ENCODE results near the gene POLL. TPM values are rescaled to one million over a fixed set of nuclear protein-coding genes. Genes with fewer than 3 reads are reported as not detected.

POLL gene
- total and polyA plus RNA-seq, 2 experiments from 2014 or later, result 17.3 to 24.3 TPM

DNA sequence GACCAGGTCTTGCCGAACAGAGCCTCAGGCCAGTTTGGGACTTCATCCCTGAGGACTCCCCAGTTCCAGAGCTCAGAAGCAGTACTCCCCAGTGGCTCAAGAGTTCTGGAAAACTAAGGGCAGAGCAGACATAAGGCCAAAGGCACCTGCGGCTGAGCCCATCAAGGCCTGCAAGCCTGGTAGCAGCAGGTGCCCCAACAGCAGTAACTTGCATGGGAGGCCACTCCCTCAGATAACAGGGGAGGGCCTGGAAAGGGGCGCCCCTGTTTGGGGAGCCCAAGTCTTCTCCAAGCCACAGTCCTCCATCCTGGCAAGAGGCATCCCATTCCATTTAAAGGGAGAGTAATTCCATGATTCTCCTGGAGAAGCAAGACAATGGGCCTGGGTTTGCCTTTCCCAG is 13.0 kb downstream of the POLL start:
- Histone ChIP-seq H3K4me2 (no peak overlapping the region), H3K27me3 (ENCODE audit: insufficient read depth) (peaks cover 33% of the 10 kb centered on the region), H3K4me3 (no peak overlapping the region), H4K20me1 (replicated peaks; ENCODE audit: insufficient read depth) (no peaks in the 10 kb centered on the region), H3K9me2 (ENCODE audit: insufficient read depth) (no peaks in the 10 kb centered on the region), H2AFZ (no peak overlapping the region), H3K79me2 (replicated peaks; ENCODE audit: insufficient read depth) (no peaks in the 10 kb centered on the region), H3K4me1 (ENCODE audit: insufficient read depth) (peaks cover 7% of the 10 kb centered on the region; the same call in 1 of the 2 replicates), H3K36me3 (ENCODE audit: insufficient read depth) (no peaks in the 10 kb centered on the region; the same call in 1 of the 2 replicates), H3F3A (replicated peaks; ENCODE audit: low read depth) (no peaks in the 10 kb centered on the region), H3K27ac (ENCODE audit: low read depth) (no peak overlapping the region)
- H3K9me3 Mint-ChIP-seq, result peaks cover 10% of the 10 kb centered on the region
- no peak for ATAC-seq
- TF ChIP-seq EZH2 (IDR thresholded peaks at IDR 0.05; ENCODE audit: low read depth, unreplicated experiment) (no peak), POLR2AphosphoS5 (IDR thresholded peaks at IDR 0.05; ENCODE audit: low read depth) (no peak), NANOG (IDR thresholded peaks at IDR 0.05; ENCODE audit: borderline replicate concordance) (no peak)
- H3K27ac Mint-ChIP-seq, result no peak overlapping the region
- H3K4me3 Mint-ChIP-seq, result no peak overlapping the region
- H3K4me1 Mint-ChIP-seq, result peaks cover 11% of the 10 kb centered on the region
- peaks cover 27% of the 10 kb centered on the region for H3K27me3 Mint-ChIP-seq (ENCODE audit: insufficient read depth, low read depth, poor library complexity)
- DNase-seq (ENCODE audit: low spot score), result no peak
- peaks cover 32% of the 10 kb centered on the region for H3K36me3 Mint-ChIP-seq (ENCODE audit: low read depth)

DNA sequence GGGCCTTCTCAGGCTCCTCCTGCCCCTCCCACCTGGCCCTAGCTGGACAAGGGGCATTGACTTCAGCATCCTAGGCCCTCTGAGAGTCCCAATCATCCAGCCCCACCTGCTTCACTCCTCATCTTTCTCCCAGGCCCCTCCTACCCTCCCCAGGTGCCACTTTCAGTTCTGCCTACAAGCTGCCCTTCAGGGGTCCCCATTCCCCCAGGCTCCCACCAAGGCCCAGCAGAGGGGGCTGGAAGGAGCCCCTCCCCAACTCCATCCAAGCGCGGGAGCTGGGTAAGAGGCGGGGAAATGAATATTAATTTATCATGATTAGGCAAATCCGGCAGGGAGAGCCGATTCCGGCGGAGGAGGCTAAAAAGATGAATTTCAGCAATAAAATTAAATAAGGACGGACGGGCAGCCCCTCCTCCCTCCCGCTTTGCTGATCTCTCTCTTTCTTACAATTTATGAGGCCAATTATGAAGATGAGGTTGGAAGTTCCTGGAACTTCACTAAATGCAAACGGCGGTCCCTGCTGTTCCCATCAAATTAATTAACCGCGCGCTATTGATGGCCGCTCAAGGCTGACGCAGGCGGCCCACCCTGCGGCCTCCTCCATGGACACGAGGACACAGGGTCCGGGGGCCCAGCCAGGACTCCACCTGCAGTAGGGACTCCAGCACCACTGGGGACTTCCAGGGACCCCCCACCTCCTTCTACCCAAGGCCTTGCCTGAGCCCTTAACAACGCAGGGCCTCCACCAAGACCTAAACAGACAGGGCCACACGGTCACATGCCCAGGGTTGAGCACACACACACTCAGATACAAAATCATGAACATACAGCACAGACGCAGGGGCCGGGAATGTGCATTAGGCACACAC is 13.9 kb downstream of the POLL start:
- H3F3A ChIP-seq (replicated peaks; ENCODE audit: low read depth), result no peaks in the 10 kb centered on the region
- peaks cover 27% of the 10 kb centered on the region for H3K36me3 Mint-ChIP-seq (ENCODE audit: low read depth)
- peaks cover 10% of the 10 kb centered on the region for H3K9me3 Mint-ChIP-seq
- H3K4me1 Mint-ChIP-seq, result peaks cover 12% of the 10 kb centered on the region
- ATAC-seq (no peak), DNase-seq (ENCODE audit: low spot score) (no peak)
- H3K27me3 ChIP-seq (ENCODE audit: insufficient read depth), result peaks cover 41% of the 10 kb centered on the region
- no peak overlapping the region for H3K4me2 ChIP-seq
- H3K9me2 ChIP-seq (ENCODE audit: insufficient read depth), result no peaks in the 10 kb centered on the region
- H3K27me3 Mint-ChIP-seq (ENCODE audit: insufficient read depth, low read depth, poor library complexity), result peaks cover 31% of the 10 kb centered on the region
- H3K4me3 Mint-ChIP-seq, result no peak overlapping the region
- H3K79me2 ChIP-seq (replicated peaks; ENCODE audit: insufficient read depth), result no peaks in the 10 kb centered on the region
- no peaks in the 10 kb centered on the region for H4K20me1 ChIP-seq (replicated peaks; ENCODE audit: insufficient read depth)
- H3K36me3 ChIP-seq (ENCODE audit: insufficient read depth), result no peaks in the 10 kb centered on the region; the same call in 1 of the 2 replicates
- no peak overlapping the region for H3K4me3 ChIP-seq
- H2AFZ ChIP-seq, result no peak overlapping the region
- H3K27ac Mint-ChIP-seq, result no peak overlapping the region
- no peak overlapping the region for H3K27ac ChIP-seq (ENCODE audit: low read depth)
- H3K4me1 ChIP-seq (ENCODE audit: insufficient read depth), result peaks cover 10% of the 10 kb centered on the region; the same call in 1 of the 2 replicates
- no peak for TF ChIP-seq CREB1 (CRISPR knock-in tag; IDR thresholded peaks at IDR 0.05; ENCODE audit: low read depth)
- TF ChIP-seq JUNB (IDR thresholded peaks at IDR 0.05; ENCODE audit: unreplicated experiment), result no peak
- TF ChIP-seq EZH2 (IDR thresholded peaks at IDR 0.05; ENCODE audit: low read depth, unreplicated experiment), result no peak
- TF ChIP-seq POLR2AphosphoS5 (IDR thresholded peaks at IDR 0.05; ENCODE audit: low read depth), result no peak
- no peak for TF ChIP-seq ZNF331 (CRISPR knock-in tag; IDR thresholded peaks at IDR 0.05; ENCODE audit: low read depth)
- TF ChIP-seq, protein P1, sequence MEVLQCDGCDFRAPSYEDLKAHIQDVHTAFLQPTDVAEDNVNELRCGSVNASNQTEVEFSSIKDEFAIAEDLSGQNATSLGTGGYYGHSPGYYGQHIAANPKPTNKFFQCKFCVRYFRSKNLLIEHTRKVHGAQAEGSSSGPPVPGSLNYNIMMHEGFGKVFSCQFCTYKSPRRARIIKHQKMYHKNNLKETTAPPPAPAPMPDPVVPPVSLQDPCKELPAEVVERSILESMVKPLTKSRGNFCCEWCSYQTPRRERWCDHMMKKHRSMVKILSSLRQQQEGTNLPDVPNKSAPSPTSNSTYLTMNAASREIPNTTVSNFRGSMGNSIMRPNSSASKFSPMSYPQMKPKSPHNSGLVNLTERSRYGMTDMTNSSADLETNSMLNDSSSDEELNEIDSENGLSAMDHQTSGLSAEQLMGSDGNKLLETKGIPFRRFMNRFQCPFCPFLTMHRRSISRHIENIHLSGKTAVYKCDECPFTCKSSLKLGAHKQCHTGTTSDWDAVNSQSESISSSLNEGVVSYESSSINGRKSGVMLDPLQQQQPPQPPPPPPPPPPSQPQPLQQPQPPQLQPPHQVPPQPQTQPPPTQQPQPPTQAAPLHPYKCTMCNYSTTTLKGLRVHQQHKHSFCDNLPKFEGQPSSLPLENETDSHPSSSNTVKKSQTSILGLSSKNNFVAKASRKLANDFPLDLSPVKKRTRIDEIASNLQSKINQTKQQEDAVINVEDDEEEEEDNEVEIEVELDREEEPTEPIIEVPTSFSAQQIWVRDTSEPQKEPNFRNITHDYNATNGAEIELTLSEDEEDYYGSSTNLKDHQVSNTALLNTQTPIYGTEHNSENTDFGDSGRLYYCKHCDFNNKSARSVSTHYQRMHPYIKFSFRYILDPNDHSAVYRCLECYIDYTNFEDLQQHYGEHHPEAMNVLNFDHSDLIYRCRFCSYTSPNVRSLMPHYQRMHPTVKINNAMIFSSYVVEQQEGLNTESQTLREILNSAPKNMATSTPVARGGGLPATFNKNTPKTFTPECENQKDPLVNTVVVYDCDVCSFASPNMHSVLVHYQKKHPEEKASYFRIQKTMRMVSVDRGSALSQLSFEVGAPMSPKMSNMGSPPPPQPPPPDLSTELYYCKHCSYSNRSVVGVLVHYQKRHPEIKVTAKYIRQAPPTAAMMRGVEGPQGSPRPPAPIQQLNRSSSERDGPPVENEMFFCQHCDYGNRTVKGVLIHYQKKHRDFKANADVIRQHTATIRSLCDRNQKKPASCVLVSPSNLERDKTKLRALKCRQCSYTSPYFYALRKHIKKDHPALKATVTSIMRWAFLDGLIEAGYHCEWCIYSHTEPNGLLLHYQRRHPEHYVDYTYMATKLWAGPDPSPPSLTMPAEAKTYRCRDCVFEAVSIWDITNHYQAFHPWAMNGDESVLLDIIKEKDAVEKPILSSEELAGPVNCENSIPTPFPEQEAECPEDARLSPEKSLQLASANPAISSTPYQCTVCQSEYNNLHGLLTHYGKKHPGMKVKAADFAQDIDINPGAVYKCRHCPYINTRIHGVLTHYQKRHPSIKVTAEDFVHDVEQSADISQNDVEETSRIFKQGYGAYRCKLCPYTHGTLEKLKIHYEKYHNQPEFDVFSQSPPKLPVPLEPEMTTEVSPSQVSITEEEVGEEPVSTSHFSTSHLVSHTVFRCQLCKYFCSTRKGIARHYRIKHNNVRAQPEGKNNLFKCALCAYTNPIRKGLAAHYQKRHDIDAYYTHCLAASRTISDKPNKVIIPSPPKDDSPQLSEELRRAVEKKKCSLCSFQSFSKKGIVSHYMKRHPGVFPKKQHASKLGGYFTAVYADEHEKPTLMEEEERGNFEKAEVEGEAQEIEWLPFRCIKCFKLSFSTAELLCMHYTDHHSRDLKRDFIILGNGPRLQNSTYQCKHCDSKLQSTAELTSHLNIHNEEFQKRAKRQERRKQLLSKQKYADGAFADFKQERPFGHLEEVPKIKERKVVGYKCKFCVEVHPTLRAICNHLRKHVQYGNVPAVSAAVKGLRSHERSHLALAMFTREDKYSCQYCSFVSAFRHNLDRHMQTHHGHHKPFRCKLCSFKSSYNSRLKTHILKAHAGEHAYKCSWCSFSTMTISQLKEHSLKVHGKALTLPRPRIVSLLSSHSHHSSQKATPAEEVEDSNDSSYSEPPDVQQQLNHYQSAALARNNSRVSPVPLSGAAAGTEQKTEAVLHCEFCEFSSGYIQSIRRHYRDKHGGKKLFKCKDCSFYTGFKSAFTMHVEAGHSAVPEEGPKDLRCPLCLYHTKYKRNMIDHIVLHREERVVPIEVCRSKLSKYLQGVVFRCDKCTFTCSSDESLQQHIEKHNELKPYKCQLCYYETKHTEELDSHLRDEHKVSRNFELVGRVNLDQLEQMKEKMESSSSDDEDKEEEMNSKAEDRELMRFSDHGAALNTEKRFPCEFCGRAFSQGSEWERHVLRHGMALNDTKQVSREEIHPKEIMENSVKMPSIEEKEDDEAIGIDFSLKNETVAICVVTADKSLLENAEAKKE (CRISPR knock-in tag; IDR thresholded peaks at IDR 0.05), result no peak
- TF ChIP-seq, protein P2, sequence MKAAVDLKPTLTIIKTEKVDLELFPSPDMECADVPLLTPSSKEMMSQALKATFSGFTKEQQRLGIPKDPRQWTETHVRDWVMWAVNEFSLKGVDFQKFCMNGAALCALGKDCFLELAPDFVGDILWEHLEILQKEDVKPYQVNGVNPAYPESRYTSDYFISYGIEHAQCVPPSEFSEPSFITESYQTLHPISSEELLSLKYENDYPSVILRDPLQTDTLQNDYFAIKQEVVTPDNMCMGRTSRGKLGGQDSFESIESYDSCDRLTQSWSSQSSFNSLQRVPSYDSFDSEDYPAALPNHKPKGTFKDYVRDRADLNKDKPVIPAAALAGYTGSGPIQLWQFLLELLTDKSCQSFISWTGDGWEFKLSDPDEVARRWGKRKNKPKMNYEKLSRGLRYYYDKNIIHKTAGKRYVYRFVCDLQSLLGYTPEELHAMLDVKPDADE (IDR thresholded peaks at IDR 0.05), result no peak
- TF ChIP-seq, protein P3, sequence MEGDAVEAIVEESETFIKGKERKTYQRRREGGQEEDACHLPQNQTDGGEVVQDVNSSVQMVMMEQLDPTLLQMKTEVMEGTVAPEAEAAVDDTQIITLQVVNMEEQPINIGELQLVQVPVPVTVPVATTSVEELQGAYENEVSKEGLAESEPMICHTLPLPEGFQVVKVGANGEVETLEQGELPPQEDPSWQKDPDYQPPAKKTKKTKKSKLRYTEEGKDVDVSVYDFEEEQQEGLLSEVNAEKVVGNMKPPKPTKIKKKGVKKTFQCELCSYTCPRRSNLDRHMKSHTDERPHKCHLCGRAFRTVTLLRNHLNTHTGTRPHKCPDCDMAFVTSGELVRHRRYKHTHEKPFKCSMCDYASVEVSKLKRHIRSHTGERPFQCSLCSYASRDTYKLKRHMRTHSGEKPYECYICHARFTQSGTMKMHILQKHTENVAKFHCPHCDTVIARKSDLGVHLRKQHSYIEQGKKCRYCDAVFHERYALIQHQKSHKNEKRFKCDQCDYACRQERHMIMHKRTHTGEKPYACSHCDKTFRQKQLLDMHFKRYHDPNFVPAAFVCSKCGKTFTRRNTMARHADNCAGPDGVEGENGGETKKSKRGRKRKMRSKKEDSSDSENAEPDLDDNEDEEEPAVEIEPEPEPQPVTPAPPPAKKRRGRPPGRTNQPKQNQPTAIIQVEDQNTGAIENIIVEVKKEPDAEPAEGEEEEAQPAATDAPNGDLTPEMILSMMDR (conservative IDR thresholded peaks at IDR 0.05; ENCODE audit: low read depth in 2 of 2), result no peak
- no peak for TF ChIP-seq EZH2phosphoT487 (IDR thresholded peaks at IDR 0.05; ENCODE audit: unreplicated experiment)
- TF ChIP-seq ZNF114 (CRISPR knock-in tag; IDR thresholded peaks at IDR 0.05), result no peak

Measured in GM23338 (cell line).